ENCODE data around the gene TEX13D. TPM values are rescaled to one million over a fixed set of nuclear protein-coding genes. Genes with fewer than 3 reads are reported as not detected.

TEX13D gene
- total and polyA plus RNA-seq, 9 of the 15 experiments (the other 6 are each of a cell fraction or from before 2014, with no cell fraction given), result 0.06 TPM; not detected in 8

GRCh38 chrX:124348182-124348581, 15.7 kb downstream of the TEX13D start (continued):
- TF ChIP-seq ZNF318 (IDR thresholded peaks at IDR 0.05; ENCODE audit: borderline replicate concordance in 1 of 2, low read depth in 1 of 2), result no peak
- TF ChIP-seq PHF8 (IDR thresholded peaks at IDR 0.05; ENCODE audit: borderline replicate concordance, low read length), result no peak
- TF ChIP-seq ZNF280B (CRISPR knock-in tag; IDR thresholded peaks at IDR 0.05), result no peak
- TF ChIP-seq ELK3 (CRISPR knock-in tag; IDR thresholded peaks at IDR 0.05), result no peak
- TF ChIP-seq ZBTB2 (IDR thresholded peaks at IDR 0.05), result no peak
- TF ChIP-seq ZNF561 (CRISPR knock-in tag; conservative IDR thresholded peaks at IDR 0.05), result no peak
- TF ChIP-seq NFATC3 (IDR thresholded peaks at IDR 0.05), result no peak
- TF ChIP-seq EHMT2 (IDR thresholded peaks at IDR 0.05), result no peak
- TF ChIP-seq JUN (IDR thresholded peaks at IDR 0.05; ENCODE audit: borderline replicate concordance, low read depth, low read length), result no peak
- no peak for TF ChIP-seq JUN (CRISPR knock-in tag; IDR thresholded peaks at IDR 0.05; ENCODE audit: borderline replicate concordance)
- TF ChIP-seq PTBP1 (IDR thresholded peaks at IDR 0.05; ENCODE audit: low read depth, low read length), result no peak
- TF ChIP-seq ASH1L (IDR thresholded peaks at IDR 0.05; ENCODE audit: borderline replicate concordance, low read depth, partially characterized antibody), result no peak
- no peak for TF ChIP-seq USF2 (CRISPR knock-in tag; IDR thresholded peaks at IDR 0.05)

Data from K562 (cell line).